SK-N-SH (cell line): Measurements from ENCODE around the gene VAMP2. TPM values are rescaled to one million over a fixed set of nuclear protein-coding genes. Genes with fewer than 3 reads are reported as not detected.

Source experiments
- CTCF ChIA-PET: fragments of 300-600, 350-600 bp; formaldehyde crosslinking; extraction: SDS; loops from one replicate; lab custom pipeline; 2021; lab: Yijun Ruan, JAX
- POLR2A ChIA-PET: fragments of 350-600 bp; sonication (Branson Sonifier 250); formaldehyde crosslinking; extraction: SDS; loops from one replicate; lab custom pipeline; 2020; ENCODE audit warnings: antibody characterized with exemption, inconsistent platforms; lab: Yijun Ruan, JAX
- DNase-seq: peaks from one replicate; pipeline ENCODE4 v3.0.0; 2012
- H2AFZ ChIP-seq: fragments of 200-600 bp; sonication (generic); 2 replicates; pipeline ENCODE4 v1.8.1; 2016; ENCODE audit warnings: antibody characterized with exemption, mild to moderate bottlenecking, low read depth
- H3F3A ChIP-seq: fragments of 200-600 bp; sonication (generic); replicated peaks from 2 replicates; pipeline ENCODE3; 2016; ENCODE audit warnings: antibody characterized with exemption, mild to moderate bottlenecking; ENCODE audit not compliant: insufficient read depth
- H3K27ac ChIP-seq, 2 experiments: fragments of 200-500 bp in 1 of 2; fragments of 200-600 bp in 1 of 2; sonication (Bioruptor generic) in 1 of 2; sonication (generic), shearing (Covaris generic) in 1 of 2; 2 replicates each; pipeline versions ENCODE4 v1.5.1 to v1.6.1; 2014 to 2016; ENCODE audit warnings: low read depth in 2 of 2, inconsistent platforms in 1 of 2, low read length in 1 of 2, mild to moderate bottlenecking in 1 of 2, mixed read lengths in 1 of 2
- H3K27me3 ChIP-seq: fragments of 200-600 bp; sonication (generic), shearing (Covaris generic); 2 replicates; pipeline ENCODE4 v1.6.1; 2016; ENCODE audit warnings: mixed run types; ENCODE audit not compliant: insufficient read depth
- H3K36me3 ChIP-seq, 2 experiments: fragments of 200-500 bp in 1 of 2; fragments of 200-600 bp in 1 of 2; sonication (Bioruptor generic) in 1 of 2; sonication (generic) in 1 of 2; replicated peaks in 1 of 2; 2 replicates each; pipeline versions ENCODE3 to v1.5.1; 2014 to 2016; ENCODE audit warnings: low read length in 1 of 2, mild to moderate bottlenecking in 1 of 2; ENCODE audit not compliant: insufficient read depth in 2 of 2, control insufficient read depth in 1 of 2
- H3K4me1 ChIP-seq, 2 experiments: fragments of 200-500 bp in 1 of 2; fragments of 200-600 bp in 1 of 2; sonication (Bioruptor generic) in 1 of 2; sonication (generic), shearing (Covaris generic) in 1 of 2; 2 replicates each; pipeline versions ENCODE4 v1.5.1 to v1.6.1; 2014 to 2016; ENCODE audit warnings: low read depth in 1 of 2, low read length in 1 of 2, mixed run types in 1 of 2; ENCODE audit not compliant: insufficient read depth in 2 of 2, control insufficient read depth in 1 of 2
- H3K4me2 ChIP-seq: fragments of 200-600 bp; sonication (generic), shearing (Covaris generic); 2 replicates; pipeline ENCODE4 v1.6.1; 2017; ENCODE audit warnings: mixed run types
- H3K4me3 ChIP-seq, 2 experiments: fragments of 200-500 bp in 1 of 2; fragments of 200-600 bp in 1 of 2; sonication (Bioruptor generic) in 1 of 2; sonication (generic), shearing (Covaris generic) in 1 of 2; 2 replicates each; pipeline versions ENCODE4 v1.5.1 to v1.8.1; 2014 to 2016; ENCODE audit warnings: low read depth in 2 of 2, inconsistent platforms in 1 of 2, low read length in 1 of 2, mild to moderate bottlenecking in 1 of 2, mixed read lengths in 1 of 2, moderate library complexity in 1 of 2
- H3K79me2 ChIP-seq: fragments of 200-600 bp; sonication (generic); 2 replicates; pipeline ENCODE4 v1.8.1; 2017; ENCODE audit warnings: mild to moderate bottlenecking; ENCODE audit not compliant: insufficient read depth
- H3K9ac ChIP-seq: fragments of 200-600 bp; sonication (generic); 2 replicates; pipeline ENCODE4 v1.6.1; 2017; ENCODE audit warnings: mixed run types
- H3K9me2 ChIP-seq: fragments of 200-600 bp; sonication (generic); 2 replicates; pipeline ENCODE4 v1.6.1; 2017; ENCODE audit warnings: mixed run types
- H3K9me3 ChIP-seq: fragments of 200-600 bp; sonication (generic); 2 replicates; pipeline ENCODE4 v1.6.1; 2017; ENCODE audit warnings: mixed run types, mild to moderate bottlenecking, moderate library complexity
- H4K20me1 ChIP-seq: fragments of 200-600 bp; sonication (generic); 2 replicates; pipeline ENCODE4 v1.6.1; 2017; ENCODE audit warnings: mild to moderate bottlenecking, mixed run types; ENCODE audit not compliant: insufficient read depth
- CHD2 ChIP-seq: fragments of 150-350 bp; IDR thresholded peaks from 2 replicates; pipeline ENCODE4 v1.6.1; 2018; ENCODE audit warnings: low read length; ENCODE audit not compliant: partially characterized antibody
- ELF1 ChIP-seq: IDR thresholded peaks from 2 replicates; pipeline ENCODE4 v1.4.0; 2012
- EP300 ChIP-seq, 2 experiments: IDR thresholded peaks; 2 replicates each; pipeline versions ENCODE4 v1.4.0 to v1.6.1; 2012; ENCODE audit warnings: borderline replicate concordance in 1 of 2, low read depth in 1 of 2, low read length in 1 of 2
- EZH2phosphoT487 ChIP-seq: fragments of 200-600 bp; sonication (generic); IDR thresholded peaks from 2 replicates; pipeline ENCODE4 v1.6.1; 2017; ENCODE audit warnings: low read depth, mixed run types, mild to moderate bottlenecking, antibody characterized with exemption, moderate library complexity, borderline replicate concordance
- FOSL2 ChIP-seq: IDR thresholded peaks from 2 replicates; pipeline ENCODE4 v1.4.0; 2012; ENCODE audit warnings: low read depth, mild to moderate bottlenecking, moderate library complexity, borderline replicate concordance
- FOXJ3 ChIP-seq: sonication (generic); formaldehyde crosslinking; IDR thresholded peaks from 2 replicates; pipeline ENCODE4 v1.5.1; 2020; ENCODE audit warnings: mild to moderate bottlenecking, missing genetic modification reagents
- GABPA ChIP-seq: IDR thresholded peaks from 2 replicates; pipeline ENCODE4 v1.4.0; 2012; ENCODE audit warnings: low read depth, mild to moderate bottlenecking
- GATA2 ChIP-seq: sonication (generic); formaldehyde crosslinking; IDR thresholded peaks from 2 replicates; pipeline ENCODE4 v1.5.0; 2020; ENCODE audit warnings: mild to moderate bottlenecking, missing genetic modification reagents
- MEF2A ChIP-seq: IDR thresholded peaks from 2 replicates; pipeline ENCODE4 v1.4.0; 2012; ENCODE audit warnings: low read depth, borderline replicate concordance
- RAD21 ChIP-seq: IDR thresholded peaks from 2 replicates; pipeline ENCODE4 v1.6.1; 2012; ENCODE audit warnings: mild to moderate bottlenecking, low read length
- RCOR1 ChIP-seq: fragments of 150-350 bp; IDR thresholded peaks from 2 replicates; pipeline ENCODE4 v1.6.1; 2017; ENCODE audit warnings: antibody characterized with exemption, low read length
- RFX5 ChIP-seq: IDR thresholded peaks from 2 replicates; pipeline ENCODE4 v1.6.1; 2012; ENCODE audit warnings: mild to moderate bottlenecking, improper control_type of control experiment, low read length
- RXRA ChIP-seq: IDR thresholded peaks from 2 replicates; pipeline ENCODE4 v1.4.0; 2012; ENCODE audit warnings: low read depth, mild to moderate bottlenecking, borderline replicate concordance
- SIN3A ChIP-seq: IDR thresholded peaks from 2 replicates; pipeline ENCODE4 v1.6.1; 2012; ENCODE audit warnings: low read depth, mild to moderate bottlenecking, low read length, moderate library complexity, borderline replicate concordance
- SMC3 ChIP-seq: IDR thresholded peaks from 2 replicates; pipeline ENCODE4 v1.6.1; 2012; ENCODE audit warnings: low read depth, low read length, improper control_type of control experiment
- TAF1 ChIP-seq: IDR thresholded peaks from 2 replicates; pipeline ENCODE4 v1.6.1; 2012; ENCODE audit warnings: low read depth, mild to moderate bottlenecking, low read length, moderate library complexity, borderline replicate concordance
- TCF12 ChIP-seq: IDR thresholded peaks from 2 replicates; pipeline ENCODE4 v1.4.0; 2012
- USF1 ChIP-seq: IDR thresholded peaks from 2 replicates; pipeline ENCODE4 v1.4.0; 2012; ENCODE audit warnings: low read depth, borderline replicate concordance
- YY1 ChIP-seq: IDR thresholded peaks from 2 replicates; pipeline ENCODE4 v1.4.0; 2012; ENCODE audit warnings: low read depth, mild to moderate bottlenecking
- ZBTB33 ChIP-seq: IDR thresholded peaks from 2 replicates; pipeline ENCODE4 v1.4.0; 2012; ENCODE audit warnings: low read depth, borderline replicate concordance
- WGBS: methylation state at CpG from one replicate; pipeline ENCODE4 v1.1.6; 2017; ENCODE audit warnings: low lambda C conversion rate; 5-methylcytosine and 5-hydroxymethylcytosine counted together
- polyA plus RNA-seq, 3 experiments: library from polyadenylated mRNA; depleted of rRNA; stranded (reverse); fragments of >200 nt; gene quantifications; 2 replicates each; pipeline ENCODE4 v1.2.3, GENCODE V29; 2012
- TF ChIP-seq, protein P1 (sequence below): IDR thresholded peaks from 2 replicates; pipeline ENCODE4; 2012
- TF ChIP-seq, protein P2 (sequence below): IDR thresholded peaks from 2 replicates; pipeline ENCODE4 v1.4.0; 2012; ENCODE audit warnings: low read depth

The VAMP2 gene
- polyA plus RNA-seq, 1 of the 3 experiments (the other 2 are of a cell fraction): 42.0 TPM

GRCh38 chr17:8173871-8174322 lies 11.1 kb upstream of the VAMP2 start:
- Histone ChIP-seq H3K9me2 (no peaks in the 10 kb centered on the region), H2AFZ (peak overlapping the region; percentile 57), H3K36me3 (no peaks in the 10 kb centered on the region), H3K9me3 (no peaks in the 10 kb centered on the region), H3K9ac (peak overlapping the region; percentile 82), H3K79me2 (peaks cover 9% of the 10 kb centered on the region), H3K27me3 (no peaks in the 10 kb centered on the region), H4K20me1 (no peaks in the 10 kb centered on the region), H3F3A (peaks cover 21% of the 10 kb centered on the region), H3K4me3 (peak overlapping the region; percentile 38 to 54), H3K27ac (peak overlapping the region; percentile 97 to 98), H3K4me2 (peak overlapping the region; percentile 87), H3K4me1 (peaks cover 6 to 28% of the 10 kb centered on the region in 2 experiments; a peak in 2 of 4 replicates)
- CTCF ChIA-PET: interaction anchor here (0.9 to 2.0 kb wide), 7 partner anchors 10 to 35 kb away, joined by 3 to 9 read pairs (median 5); no protein-coding TSS in a partner anchor
- POLR2A ChIA-PET: interaction anchor here (0.6 to 1.3 kb wide), 24 partner anchors 10 to 121 kb away, joined by 3 to 36 read pairs (median 6); partner anchors contain the start of genes AURKB, BORCS6, CTC1 and HES7
- no peak for DNase-seq
- TF ChIP-seq ELF1 (no peak), YY1 (0 out of 2 replicates have a peak, but pooled peaks have one; percentile 25)
- WGBS: 7% methylated on average over 14 of the region's 14 CpGs

GRCh38 chr17:8173056-8173870 lies 10.5 kb upstream of the VAMP2 start:
- ChIA-PET CTCF (interaction anchor here (0.7 to 2.0 kb wide), 8 partner anchors 9 to 113 kb away, joined by 3 to 9 read pairs (median 4); no protein-coding TSS in a partner anchor), POLR2A (interaction anchor here (0.6 to 1.3 kb wide), 30 partner anchors 9 to 122 kb away, joined by 3 to 36 read pairs (median 5); partner anchors contain the start of genes AURKB, BORCS6, CTC1 and HES7)
- Histone ChIP-seq H3K4me2 (peak overlapping the region; percentile 87), H4K20me1 (no peaks in the 10 kb centered on the region), H3K4me3 (peak overlapping the region; percentile 38 to 54), H3K79me2 (peaks cover 9% of the 10 kb centered on the region), H3K9ac (peak overlapping the region; percentile 82), H3K9me3 (no peaks in the 10 kb centered on the region), H3K36me3 (no peaks in the 10 kb centered on the region), H3K9me2 (no peaks in the 10 kb centered on the region), H3F3A (peaks cover 21% of the 10 kb centered on the region), H3K4me1 (peaks cover 6 to 28% of the 10 kb centered on the region in 2 experiments; a peak in 2 of 4 replicates), H3K27ac (peak overlapping the region; percentile 97 to 98), H3K27me3 (no peaks in the 10 kb centered on the region), H2AFZ (peak overlapping the region; percentile 57; the same call in 1 of the 2 replicates)
- WGBS: 1% methylated on average over 23 of the region's 23 CpGs
- DNase-seq: peak; percentile 77
- TF ChIP-seq RXRA (no peak), TAF1 (peak; percentile 70), GABPA (peak; percentile 56), EZH2phosphoT487 (no peak), SIN3A (peak; percentile 100), GATA2 (CRISPR knock-in tag) (peak; percentile 81), RCOR1 (no peak; the same call in 1 of the 2 replicates), SMC3 (no peak), RFX5 (no peak; the same call in 1 of the 2 replicates), CHD2 (peak; percentile 92), ZBTB33 (peak; percentile 94), TCF12 (peak; percentile 55), USF1 (0 out of 2 replicates have a peak, but pooled peaks have one; percentile 8), MEF2A (0 out of 2 replicates have a peak, but pooled peaks have one; percentile 40), FOSL2 (peak; percentile 52; the same call in 1 of the 2 replicates), FOXJ3 (CRISPR knock-in tag) (0 out of 2 replicates have a peak, but pooled peaks have one; percentile 49), EP300 (IDR thresholded peaks at IDR 0.05; ENCODE audit: borderline replicate concordance in 1 of 2, low read depth in 1 of 2, low read length in 1 of 2) (peak; percentile 57 to 58), RAD21 (no peak), ELF1 (peak; percentile 55)
- TF ChIP-seq, protein P1, sequence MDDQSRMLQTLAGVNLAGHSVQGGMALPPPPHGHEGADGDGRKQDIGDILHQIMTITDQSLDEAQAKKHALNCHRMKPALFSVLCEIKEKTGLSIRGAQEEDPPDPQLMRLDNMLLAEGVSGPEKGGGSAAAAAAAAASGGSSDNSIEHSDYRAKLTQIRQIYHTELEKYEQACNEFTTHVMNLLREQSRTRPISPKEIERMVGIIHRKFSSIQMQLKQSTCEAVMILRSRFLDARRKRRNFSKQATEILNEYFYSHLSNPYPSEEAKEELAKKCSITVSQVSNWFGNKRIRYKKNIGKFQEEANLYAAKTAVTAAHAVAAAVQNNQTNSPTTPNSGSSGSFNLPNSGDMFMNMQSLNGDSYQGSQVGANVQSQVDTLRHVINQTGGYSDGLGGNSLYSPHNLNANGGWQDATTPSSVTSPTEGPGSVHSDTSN: peak; percentile 81
- TF ChIP-seq, protein P2, sequence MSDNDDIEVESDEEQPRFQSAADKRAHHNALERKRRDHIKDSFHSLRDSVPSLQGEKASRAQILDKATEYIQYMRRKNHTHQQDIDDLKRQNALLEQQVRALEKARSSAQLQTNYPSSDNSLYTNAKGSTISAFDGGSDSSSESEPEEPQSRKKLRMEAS: peak; percentile 9; the same call in 1 of the 2 replicates
